Kidney (tissue), 14 donors: ENCODE data around the gene CUX1. TPM values are rescaled to one million over a fixed set of nuclear protein-coding genes. Genes with fewer than 3 reads are reported as not detected.

Source experiments
- DNase-seq, 5 donors: peaks; one replicate each; pipeline ENCODE4 v3.0.0-alpha.2; 2013 to 2020
- FAIRE-seq: peaks from 2 replicates; lab custom pipeline; 2012; peaks lifted over from hg19 to GRCh38; lab: Jason Lieb, UNC
- H3K27ac ChIP-seq, 2 donors: one replicate each; pipeline ENCODE4 v1.7.0; 2013; ENCODE audit warnings: low read depth in 2 of 2, low read length in 2 of 2, inconsistent platforms in 1 of 2
- H3K27me3 ChIP-seq: one replicate; pipeline ENCODE4 v1.7.1; 2013; ENCODE audit warnings: low read length, inconsistent platforms; ENCODE audit not compliant: control insufficient read depth, insufficient read depth
- H3K36me3 ChIP-seq, 3 donors: one replicate each; pipeline versions ENCODE4 v1.7.0 to v1.7.1; 2013; ENCODE audit warnings: low read length in 3 of 3, control low read depth in 1 of 3, inconsistent platforms in 1 of 3; ENCODE audit not compliant: insufficient read depth in 3 of 3, control insufficient read depth in 2 of 3
- H3K4me1 ChIP-seq, 3 donors: one replicate each; pipeline versions ENCODE4 v1.7.0 to v1.7.1; 2013; ENCODE audit warnings: low read length in 3 of 3, inconsistent platforms in 1 of 3, low read depth in 1 of 3; ENCODE audit not compliant: control insufficient read depth in 2 of 3, insufficient read depth in 2 of 3
- H3K4me3 ChIP-seq, 3 donors: one replicate each; pipeline versions ENCODE4 v1.7.0 to v1.8.1; 2013; ENCODE audit warnings: low read length in 3 of 3, control low read depth in 1 of 3, inconsistent platforms in 1 of 3
- H3K9ac ChIP-seq, 3 donors: one replicate each; pipeline versions ENCODE4 v1.7.0 to v1.7.1; 2013; ENCODE audit warnings: low read length in 3 of 3, control low read depth in 1 of 3, inconsistent platforms in 1 of 3
- H3K9me3 ChIP-seq, 3 donors: one replicate each; pipeline versions ENCODE4 v1.7.0 to v1.7.1; 2013; ENCODE audit warnings: low read length in 3 of 3, control low read depth in 1 of 3, inconsistent platforms in 1 of 3; ENCODE audit not compliant: control insufficient read depth in 2 of 3, insufficient read depth in 1 of 3
- intact Hi-C: fragments of 100-400 bp; cut with DNase I; formaldehyde crosslinking; loops from one replicate; pipeline ENCODE4 v1.11.1; 2022
- polyA plus RNA-seq: library from polyadenylated mRNA; stranded (reverse); fragments of 350-450 nt; fragmentation: Illumina TruSeq; extraction: RNeasy Lipid Tissue Mini Kit (QIAGEN cat#74804); gene quantifications from one replicate; pipeline ENCODE4 v1.2.3, GENCODE V29; 2014; ENCODE audit warnings: low read depth, low replicate concordance; ENCODE audit not compliant: insufficient read depth
- total RNA-seq: library from RNA; stranded (reverse); fragmentation: NEBNext Ultra II Directional; extraction: Animal tissue kit (Norgen Biotek cat#: 25700); gene quantifications from one replicate; pipeline ENCODE4 v1.2.1, GENCODE V29; 2021
- TF ChIP-seq, protein P1 (sequence below): IDR thresholded peaks from 3 replicates; pipeline ENCODE4 v1.5.1; 2012; ENCODE audit warnings: mild to moderate bottlenecking, moderate library complexity, borderline replicate concordance; ENCODE audit not compliant: insufficient read depth; ENCODE audit errors: extremely low read depth
- donor health status: control.
- donor health status: control.
- donor health status: control.
- donor health status: control.
- donor health status: control.
- donor health status: DM: yes; HTN: yes; CAD: no.
- donor health status: Normal renal cell carcinoma (clear cell type).

Gene CUX1
- total and polyA plus RNA-seq, 2 donors from 2014 or later = 71.4 to 126 TPM

DNA sequence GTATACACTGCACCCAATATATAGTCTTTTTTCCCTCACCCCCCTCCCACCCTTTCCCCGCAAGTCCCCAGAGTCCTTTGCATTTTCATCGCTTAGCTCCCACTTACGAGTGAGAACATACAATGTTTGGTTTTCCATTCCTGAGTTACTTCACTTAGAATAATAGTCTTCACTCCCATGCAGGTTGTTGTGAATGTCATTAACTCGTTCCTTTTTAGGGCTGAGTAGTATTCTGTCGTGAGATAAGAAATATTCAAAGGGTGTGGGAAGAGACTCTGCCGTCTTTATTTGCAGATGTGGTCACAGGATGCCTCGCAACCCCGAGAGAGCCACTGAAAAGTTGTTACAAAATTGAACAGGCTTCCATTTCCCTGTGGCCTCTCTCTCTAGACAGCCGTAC lies 331.4 kb downstream of the CUX1 start:
- H3K36me3 ChIP-seq = peaks cover 0 to 2% (median 0%) of the 10 kb centered on the region in 3 donors
- no peaks in the 10 kb centered on the region for H3K9me3 ChIP-seq
- FAIRE-seq (no peak), DNase-seq (no peak)
- intact Hi-C loops = no loop called here
- H3K9ac ChIP-seq = no peak overlapping the region
- H3K4me3 ChIP-seq = no peak overlapping the region
- TF ChIP-seq, protein P1, sequence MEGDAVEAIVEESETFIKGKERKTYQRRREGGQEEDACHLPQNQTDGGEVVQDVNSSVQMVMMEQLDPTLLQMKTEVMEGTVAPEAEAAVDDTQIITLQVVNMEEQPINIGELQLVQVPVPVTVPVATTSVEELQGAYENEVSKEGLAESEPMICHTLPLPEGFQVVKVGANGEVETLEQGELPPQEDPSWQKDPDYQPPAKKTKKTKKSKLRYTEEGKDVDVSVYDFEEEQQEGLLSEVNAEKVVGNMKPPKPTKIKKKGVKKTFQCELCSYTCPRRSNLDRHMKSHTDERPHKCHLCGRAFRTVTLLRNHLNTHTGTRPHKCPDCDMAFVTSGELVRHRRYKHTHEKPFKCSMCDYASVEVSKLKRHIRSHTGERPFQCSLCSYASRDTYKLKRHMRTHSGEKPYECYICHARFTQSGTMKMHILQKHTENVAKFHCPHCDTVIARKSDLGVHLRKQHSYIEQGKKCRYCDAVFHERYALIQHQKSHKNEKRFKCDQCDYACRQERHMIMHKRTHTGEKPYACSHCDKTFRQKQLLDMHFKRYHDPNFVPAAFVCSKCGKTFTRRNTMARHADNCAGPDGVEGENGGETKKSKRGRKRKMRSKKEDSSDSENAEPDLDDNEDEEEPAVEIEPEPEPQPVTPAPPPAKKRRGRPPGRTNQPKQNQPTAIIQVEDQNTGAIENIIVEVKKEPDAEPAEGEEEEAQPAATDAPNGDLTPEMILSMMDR = no peak
- no peak overlapping the region for H3K27ac ChIP-seq
- peaks cover 0 to 4% (median 0%) of the 10 kb centered on the region in 3 donors for H3K4me1 ChIP-seq
- no peaks in the 10 kb centered on the region for H3K27me3 ChIP-seq

DNA sequence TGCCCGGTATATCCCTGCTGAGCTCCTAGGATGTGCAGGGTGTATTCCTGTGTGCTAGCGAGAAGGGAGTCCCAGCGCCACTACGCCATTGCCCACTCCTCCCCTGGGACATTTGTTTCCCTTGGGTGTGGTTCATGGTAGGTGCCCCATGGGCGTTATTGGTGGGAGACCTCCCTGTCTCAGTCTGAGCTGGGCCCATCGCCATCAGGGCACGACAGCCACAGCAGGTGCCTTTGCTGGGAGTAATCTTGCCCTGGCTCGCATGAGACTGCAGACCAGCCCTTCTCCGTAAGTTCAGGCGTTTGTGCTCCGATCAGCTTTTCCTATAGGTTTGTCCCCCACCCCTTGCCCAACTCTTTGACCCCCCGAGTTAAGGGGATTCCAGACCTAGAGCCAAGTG lies 332.0 kb downstream of the CUX1 start:
- H3K9ac ChIP-seq = no peak overlapping the region
- intact Hi-C loops = no loop called here
- no peak for FAIRE-seq

DNA sequence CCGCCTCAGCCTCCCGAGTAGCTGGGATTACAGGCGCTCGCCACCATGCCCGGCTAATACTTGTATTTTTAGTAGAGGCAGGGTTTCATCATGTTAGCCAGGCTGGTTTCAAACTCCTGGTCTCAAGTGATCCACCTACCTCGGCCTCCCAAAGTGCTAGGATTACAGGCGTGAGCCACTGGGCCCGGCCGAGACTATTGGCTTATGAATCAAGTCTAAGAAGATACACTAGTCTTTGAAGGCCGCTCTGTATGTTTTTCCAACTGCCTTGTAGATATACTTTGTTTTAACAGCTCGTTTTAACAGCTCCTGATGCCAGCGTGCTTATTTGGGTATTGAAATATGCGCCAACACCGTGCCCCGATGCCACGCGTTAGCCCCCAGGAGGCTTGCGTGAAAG lies 332.8 kb downstream of the CUX1 start:
- Histone ChIP-seq H3K9me3 (no peaks in the 10 kb centered on the region), H3K36me3 (peaks cover 0 to 2% (median 0%) of the 10 kb centered on the region in 3 donors), H3K4me1 (peaks cover 0 to 4% (median 0%) of the 10 kb centered on the region in 3 donors), H3K9ac (no peak overlapping the region), H3K27me3 (no peaks in the 10 kb centered on the region), H3K27ac (no peak overlapping the region), H3K4me3 (no peak overlapping the region)
- no peak for FAIRE-seq
- DNase-seq = no peak
- intact Hi-C loops = no loop called here
- TF ChIP-seq, protein P1 = no peak

More for the DNA sequence above, 332.0 kb downstream of the CUX1 start:
- Histone ChIP-seq H3K27me3 (no peaks in the 10 kb centered on the region), H3K36me3 (peaks cover 0 to 2% (median 0%) of the 10 kb centered on the region in 3 donors), H3K27ac (no peak overlapping the region), H3K9me3 (no peaks in the 10 kb centered on the region), H3K4me3 (no peak overlapping the region), H3K4me1 (peaks cover 0 to 4% (median 0%) of the 10 kb centered on the region in 3 donors)
- DNase-seq = no peak
- TF ChIP-seq, protein P1 = no peak
